Neural cell (in vitro differentiated cells): Measurements from ENCODE around the gene CAPN5. TPM values are rescaled to one million over a fixed set of nuclear protein-coding genes. Genes with fewer than 3 reads are reported as not detected.

ENCODE experiments used
- H2AFZ ChIP-seq: fragments of 200-600, 300-800 bp; sonication (generic), shearing (Covaris generic); 2 replicates; pipeline ENCODE4 v1.6.0; 2014; ENCODE audit warnings: low read depth, mild to moderate bottlenecking, antibody characterized with exemption, low read length, moderate library complexity
- H3F3A ChIP-seq: fragments of 200-600 bp; shearing (Covaris generic); 2 replicates; pipeline ENCODE4 v1.6.1; 2016; ENCODE audit warnings: mild to moderate bottlenecking, moderate library complexity, mixed read lengths, antibody characterized with exemption, low read length; ENCODE audit not compliant: insufficient read depth, poor library complexity, severe bottlenecking
- H3K27ac ChIP-seq: fragments of 200-600, 300-800 bp; sonication (generic), shearing (Covaris generic); 2 replicates; pipeline ENCODE4 v1.5.1; 2014; ENCODE audit warnings: mild to moderate bottlenecking, low read length, moderate library complexity
- H3K27me3 ChIP-seq: fragments of 300-800, 200-600 bp; sonication (generic), shearing (Covaris generic); 2 replicates; pipeline ENCODE4 v1.6.0; 2014; ENCODE audit warnings: mild to moderate bottlenecking, low read depth, low read length, moderate library complexity; ENCODE audit not compliant: insufficient read depth
- H3K36me3 ChIP-seq: fragments of 300-800, 200-600 bp; sonication (generic), shearing (Covaris generic); 2 replicates; pipeline ENCODE4 v1.5.1; 2014; ENCODE audit warnings: mild to moderate bottlenecking, antibody characterized with exemption, low read length, moderate library complexity; ENCODE audit not compliant: insufficient read depth
- H3K4me2 ChIP-seq: fragments of 300-800, 200-600 bp; sonication (generic), shearing (Covaris generic); 2 replicates; pipeline ENCODE4 v1.6.0; 2014; ENCODE audit warnings: mild to moderate bottlenecking, low read length
- H3K4me3 ChIP-seq: fragments of 300-800, 200-600 bp; sonication (generic), shearing (Covaris generic); 2 replicates; pipeline ENCODE4 v1.5.1; 2014; ENCODE audit warnings: mild to moderate bottlenecking, low read length, moderate library complexity
- H3K79me2 ChIP-seq: fragments of 200-600 bp; shearing (Covaris generic); replicated peaks from 2 replicates; pipeline ENCODE4 v1.6.0; 2014; ENCODE audit warnings: mild to moderate bottlenecking, low read length, moderate library complexity; ENCODE audit not compliant: insufficient read depth
- H3K9ac ChIP-seq: fragments of 300-800, 200-600 bp; sonication (generic), shearing (Covaris generic); 2 replicates; pipeline ENCODE4 v1.6.1; 2016; ENCODE audit warnings: mild to moderate bottlenecking, low read length, mixed read lengths
- H3K9me2 ChIP-seq: fragments of 200-600 bp; shearing (Covaris generic); 2 replicates; pipeline ENCODE4 v1.6.1; 2016; ENCODE audit warnings: mild to moderate bottlenecking, low read length, mixed read lengths; ENCODE audit not compliant: insufficient read depth
- H3K9me3 ChIP-seq: fragments of 200-600, 300-800 bp; sonication (generic), shearing (Covaris generic); 2 replicates; pipeline ENCODE4 v1.6.1; 2016; ENCODE audit warnings: mild to moderate bottlenecking, mixed run types, low read length, moderate library complexity, mixed read lengths
- H4K20me1 ChIP-seq: fragments of 200-600 bp; shearing (Covaris generic); 2 replicates; pipeline ENCODE4 v1.6.1; 2016; ENCODE audit warnings: mild to moderate bottlenecking, mixed run types; ENCODE audit not compliant: insufficient read depth
- CTCF ChIP-seq: fragments of 450-650 bp; IDR thresholded peaks from 2 replicates; pipeline ENCODE4 v1.5.1; 2014; ENCODE audit warnings: antibody characterized with exemption, mild to moderate bottlenecking, moderate library complexity; ENCODE audit not compliant: poor library complexity, severe bottlenecking
- EP300 ChIP-seq: fragments of 450-650 bp; conservative IDR thresholded peaks from 2 replicates; pipeline ENCODE4 v1.6.1; 2014; ENCODE audit warnings: antibody characterized with exemption, mild to moderate bottlenecking, moderate library complexity; ENCODE audit not compliant: poor library complexity, severe bottlenecking
- EZH2 ChIP-seq: fragments of 200-600, 300-800 bp; shearing (Covaris generic), sonication (generic); IDR thresholded peaks from 2 replicates; pipeline ENCODE4 v1.6.1; 2014; ENCODE audit warnings: antibody characterized with exemption, low read length, borderline replicate concordance, mild to moderate bottlenecking; ENCODE audit not compliant: insufficient read depth, poor library complexity, severe bottlenecking
- MXI1 ChIP-seq: fragments of 450-650 bp; conservative IDR thresholded peaks from 2 replicates; pipeline ENCODE4 v1.6.1; 2014; ENCODE audit warnings: antibody characterized with exemption, mild to moderate bottlenecking; ENCODE audit not compliant: poor library complexity, severe bottlenecking
- POLR2AphosphoS5 ChIP-seq: IDR thresholded peaks from 2 replicates; pipeline ENCODE4 v1.6.1; 2012
- RAD21 ChIP-seq: fragments of 450-650 bp; conservative IDR thresholded peaks from 2 replicates; pipeline ENCODE4 v1.6.1; 2014; ENCODE audit warnings: antibody characterized with exemption, mild to moderate bottlenecking, moderate library complexity
- REST ChIP-seq: IDR thresholded peaks from 2 replicates; pipeline ENCODE4 v1.6.1; 2012; ENCODE audit warnings: borderline replicate concordance
- SMC3 ChIP-seq: fragments of 450-650 bp; conservative IDR thresholded peaks from 2 replicates; pipeline ENCODE4 v1.6.1; 2014; ENCODE audit warnings: antibody characterized with exemption, mild to moderate bottlenecking, moderate library complexity; ENCODE audit not compliant: poor library complexity
- TAF1 ChIP-seq: IDR thresholded peaks from 2 replicates; pipeline ENCODE4 v1.6.1; 2012; ENCODE audit warnings: low read depth
- polyA plus RNA-seq: library from polyadenylated mRNA; depleted of rRNA; stranded (reverse); fragments of >200 nt; gene quantifications from 2 replicates; pipeline ENCODE4 v1.2.3, GENCODE V29; 2014

Gene CAPN5
- polyA plus RNA-seq, 1 donor from 2014 or later, result 20.5 TPM

GRCh38 chr11:77171254-77171653, 104.5 kb downstream of the CAPN5 start:
- Histone ChIP-seq H3K9me3 (no peaks in the 10 kb centered on the region), H3K9me2 (no peaks in the 10 kb centered on the region), H3K27ac (no peak overlapping the region), H3K9ac (no peak overlapping the region), H3K79me2 (no peaks in the 10 kb centered on the region), H3K4me3 (no peak overlapping the region), H3F3A (no peaks in the 10 kb centered on the region), H3K36me3 (no peaks in the 10 kb centered on the region), H3K4me2 (no peak overlapping the region), H4K20me1 (no peaks in the 10 kb centered on the region), H2AFZ (no peak overlapping the region), H3K27me3 (no peaks in the 10 kb centered on the region)
- TF ChIP-seq RAD21, result no peak
- TF ChIP-seq MXI1, result no peak
- TF ChIP-seq EZH2, result no peak
- no peak for TF ChIP-seq POLR2AphosphoS5
- TF ChIP-seq REST, result no peak
- TF ChIP-seq EP300, result no peak
- TF ChIP-seq CTCF, result no peak
- TF ChIP-seq SMC3, result no peak
- TF ChIP-seq TAF1, result no peak

- Histone ChIP-seq H3K9ac (no peak overlapping the region), H4K20me1 (no peaks in the 10 kb centered on the region), H3K4me3 (no peak overlapping the region), H3K9me2 (no peaks in the 10 kb centered on the region), H3K36me3 (no peaks in the 10 kb centered on the region), H3F3A (no peaks in the 10 kb centered on the region), H3K4me2 (no peak overlapping the region), H3K27ac (no peak overlapping the region), H3K27me3 (no peaks in the 10 kb centered on the region), H2AFZ (no peak overlapping the region), H3K9me3 (no peaks in the 10 kb centered on the region), H3K79me2 (no peaks in the 10 kb centered on the region)
- TF ChIP-seq REST (no peak), CTCF (no peak), POLR2AphosphoS5 (no peak), SMC3 (no peak), EZH2 (no peak), EP300 (no peak), RAD21 (no peak), TAF1 (no peak)
Observed at GRCh38 chr11:77171885-77172665, 105.3 kb downstream of the CAPN5 start.
